ENCODE data around the gene RPTOR. TPM values are rescaled to one million over a fixed set of nuclear protein-coding genes. Genes with fewer than 3 reads are reported as not detected.

The RPTOR gene
- total and polyA plus RNA-seq, 10 of the 15 experiments (the other 5 are each of a cell fraction or from before 2014, with no cell fraction given) = 0.18 to 32.1 (median 7.8) TPM

DNA sequence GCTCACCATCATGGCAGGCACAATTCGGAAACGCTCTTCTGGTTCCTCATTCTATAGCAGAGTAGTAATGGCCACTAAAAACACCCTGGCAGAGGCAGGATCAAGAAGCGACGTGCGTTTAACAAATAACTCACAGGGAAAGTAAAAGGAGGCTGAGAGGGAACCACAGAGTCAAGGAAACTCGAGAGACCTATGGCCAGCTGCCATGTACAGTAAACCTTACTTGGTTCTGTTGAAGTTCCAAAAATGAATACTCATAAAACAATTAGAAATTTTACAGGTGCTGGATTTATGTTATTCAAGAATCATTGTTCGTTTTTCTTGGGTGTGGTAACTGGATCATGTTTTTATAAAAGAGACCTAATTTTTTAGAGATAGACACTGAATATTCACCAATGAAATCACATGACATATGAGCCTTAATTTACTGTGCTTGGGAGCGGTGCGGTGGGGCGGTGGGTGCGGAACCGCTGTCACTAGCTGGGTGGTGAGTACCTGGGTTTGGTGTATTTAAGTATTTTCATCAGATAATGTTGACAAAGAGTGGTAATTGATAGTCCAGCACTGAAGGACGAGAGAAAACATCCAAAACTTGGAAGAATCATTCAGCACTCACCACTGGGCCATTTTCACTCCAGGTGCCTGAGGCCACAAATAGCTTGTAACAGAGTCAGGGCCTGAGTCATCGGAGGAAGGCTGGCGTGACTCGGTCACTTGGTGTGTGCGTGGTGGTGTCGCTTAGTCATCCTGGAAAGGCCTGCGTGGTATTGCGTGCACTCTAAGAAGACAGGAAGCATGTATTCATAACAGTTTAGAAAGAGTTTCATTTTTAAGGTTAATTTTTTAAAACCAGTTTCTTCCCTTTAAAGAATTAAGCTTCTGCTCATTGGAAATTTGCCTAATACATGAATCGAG lies 311.6 kb downstream of the RPTOR start (continued):
- TF ChIP-seq ELK1 (IDR thresholded peaks at IDR 0.05; ENCODE audit: low read depth, low read length) = no peak
- no peak for TF ChIP-seq STAT1 (conservative IDR thresholded peaks at IDR 0.05)
- no peak; the same call in 1 of the 2 replicates for TF ChIP-seq POLR2A (IDR thresholded peaks at IDR 0.05; ENCODE audit: low read depth, low read length)
- no peak for TF ChIP-seq KLF5 (IDR thresholded peaks at IDR 0.05; ENCODE audit: partially characterized antibody)
- no peak for TF ChIP-seq HDAC6 (IDR thresholded peaks at IDR 0.05; ENCODE audit: unreplicated experiment)
- no peak for TF ChIP-seq POLR2AphosphoS2 (IDR thresholded peaks at IDR 0.05; ENCODE audit: low read depth, low read length)
- TF ChIP-seq RFX5 (IDR thresholded peaks at IDR 0.05; ENCODE audit: low read depth, low read length) = no peak
- 0 out of 2 replicates have a peak, but pooled peaks have one; percentile 12 for TF ChIP-seq SPI1 (IDR thresholded peaks at IDR 0.05; ENCODE audit: borderline replicate concordance, insufficient read depth, low read depth, low read length)
